GM18505 (cell line): ENCODE measurements around the gene IGFLR1.
"Not testable (repeated sequence)": the region's sequence is repeated elsewhere in the genome, so short reads cannot be mapped to it uniquely, and the experiment has no call there.

ENCODE experiments used
- ATAC-seq: cut with Tn5 transposase; IDR thresholded peaks from one replicate; pipeline ENCODE4 v1.9.1; 2021; ENCODE audit not compliant: unreplicated experiment
- POLR2A ChIP-seq: IDR thresholded peaks from 4 replicates; pipeline ENCODE4 v1.6.1; 2011; ENCODE audit warnings: borderline replicate concordance; ENCODE audit not compliant: insufficient read depth, insufficient read length; ENCODE audit errors: extremely low read depth

IGFLR1 gene

GRCh38 chr19:35774274-35775045, 32.2 kb upstream of the IGFLR1 start:
- TF ChIP-seq POLR2A = no peak
- no peak for ATAC-seq

- ATAC-seq = no peak
- no peak for TF ChIP-seq POLR2A
Observed at GRCh38 chr19:35773020-35773806, 31.0 kb upstream of the IGFLR1 start.

GRCh38 chr19:35772362-35772761, 30.1 kb upstream of the IGFLR1 start:
- not testable (repeated sequence) for ATAC-seq

GRCh38 chr19:35768082-35768421, 25.8 kb upstream of the IGFLR1 start:
- TF ChIP-seq POLR2A = no peak
- ATAC-seq = no peak

- ATAC-seq = no peak
- TF ChIP-seq POLR2A = no peak
Observed at GRCh38 chr19:35767288-35768081, 25.2 kb upstream of the IGFLR1 start.

- no peak for TF ChIP-seq POLR2A
- no peak for ATAC-seq
Observed at GRCh38 chr19:35766571-35767104, 24.4 kb upstream of the IGFLR1 start.

- no peak for TF ChIP-seq POLR2A
- no peak for ATAC-seq
Observed at GRCh38 chr19:35764432-35765315, 22.4 kb upstream of the IGFLR1 start.

- TF ChIP-seq POLR2A = no peak
- ATAC-seq = no peak
Observed at GRCh38 chr19:35760711-35761349, 18.6 kb upstream of the IGFLR1 start.

- no peak for TF ChIP-seq POLR2A
- ATAC-seq = no peak
Observed at GRCh38 chr19:35759697-35760096, 17.4 kb upstream of the IGFLR1 start.

GRCh38 chr19:35757749-35758608, 15.7 kb upstream of the IGFLR1 start, which contains the start of gene PROSER3:
PROSER3 (plus strand) TSS chr19:35758176; CDS start chr19:35758216, 40 bp downstream.
- ATAC-seq = peak; percentile 91
- TF ChIP-seq POLR2A = peak; percentile 69

GRCh38 chr19:35757231-35757748, 15.0 kb upstream of the IGFLR1 start:
- no peak for ATAC-seq
- TF ChIP-seq POLR2A = no peak
